Epithelial cell of proximal tubule (primary cell): ENCODE data around the gene WDR49. TPM values are rescaled to one million over a fixed set of nuclear protein-coding genes. Genes with fewer than 3 reads are reported as not detected.

Source experiments
- DNase-seq: peaks from one replicate; pipeline ENCODE4 v3.0.0-alpha.2; 2011; ENCODE audit warnings: low read depth
- H3K4me3 ChIP-seq: 2 replicates; pipeline ENCODE4 v1.5.1; 2011; ENCODE audit warnings: low read depth, mild to moderate bottlenecking, low read length
- total RNA-seq: library from RNA; depleted of rRNA; stranded (reverse); fragments of >200 nt; gene quantifications from 2 replicates; pipeline ENCODE4 v1.2.3, GENCODE V29; 2015
- TF ChIP-seq, protein P1 (sequence below): conservative IDR thresholded peaks from 2 replicates; pipeline ENCODE4 v1.5.1; 2012; ENCODE audit warnings: low read depth, mild to moderate bottlenecking, low read length

WDR49 gene
- total RNA-seq, 1 donor from 2014 or later = not detected

DNA sequence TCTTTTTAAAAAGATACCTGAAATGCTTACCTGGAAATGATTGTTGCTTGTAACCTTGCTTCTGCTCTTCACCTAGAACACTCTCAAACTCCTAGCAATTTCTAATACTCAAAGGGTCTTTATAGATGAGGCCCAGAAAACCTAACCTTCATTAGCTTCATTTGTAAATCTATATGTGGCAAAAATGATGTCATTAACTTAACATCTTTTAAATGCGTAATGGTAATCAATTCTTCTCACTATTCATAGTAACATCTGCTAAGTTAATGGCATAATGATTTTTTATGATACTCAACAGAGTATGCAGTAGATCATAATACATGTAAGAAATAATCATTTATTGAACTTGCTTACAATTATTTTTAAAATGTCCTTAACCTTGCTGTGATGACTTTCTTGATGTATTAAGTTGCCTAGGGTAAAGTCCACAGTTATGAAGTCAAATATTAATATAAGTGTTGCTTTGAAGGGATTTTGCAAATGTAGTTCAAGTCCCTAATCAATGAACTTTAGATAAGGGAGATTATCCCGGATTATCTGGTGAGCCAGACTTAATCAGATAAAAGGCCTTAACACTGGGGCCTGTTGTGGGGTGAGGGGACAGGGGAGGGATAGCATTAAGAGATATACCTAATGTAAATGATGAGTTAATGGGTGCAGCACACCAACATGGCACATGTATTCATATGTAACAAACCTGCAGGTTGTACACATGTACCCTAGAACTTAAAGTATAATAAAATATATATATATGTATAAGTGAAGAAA is 169.8 kb downstream of the WDR49 start:
- TF ChIP-seq, protein P1, sequence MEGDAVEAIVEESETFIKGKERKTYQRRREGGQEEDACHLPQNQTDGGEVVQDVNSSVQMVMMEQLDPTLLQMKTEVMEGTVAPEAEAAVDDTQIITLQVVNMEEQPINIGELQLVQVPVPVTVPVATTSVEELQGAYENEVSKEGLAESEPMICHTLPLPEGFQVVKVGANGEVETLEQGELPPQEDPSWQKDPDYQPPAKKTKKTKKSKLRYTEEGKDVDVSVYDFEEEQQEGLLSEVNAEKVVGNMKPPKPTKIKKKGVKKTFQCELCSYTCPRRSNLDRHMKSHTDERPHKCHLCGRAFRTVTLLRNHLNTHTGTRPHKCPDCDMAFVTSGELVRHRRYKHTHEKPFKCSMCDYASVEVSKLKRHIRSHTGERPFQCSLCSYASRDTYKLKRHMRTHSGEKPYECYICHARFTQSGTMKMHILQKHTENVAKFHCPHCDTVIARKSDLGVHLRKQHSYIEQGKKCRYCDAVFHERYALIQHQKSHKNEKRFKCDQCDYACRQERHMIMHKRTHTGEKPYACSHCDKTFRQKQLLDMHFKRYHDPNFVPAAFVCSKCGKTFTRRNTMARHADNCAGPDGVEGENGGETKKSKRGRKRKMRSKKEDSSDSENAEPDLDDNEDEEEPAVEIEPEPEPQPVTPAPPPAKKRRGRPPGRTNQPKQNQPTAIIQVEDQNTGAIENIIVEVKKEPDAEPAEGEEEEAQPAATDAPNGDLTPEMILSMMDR = no peak

DNA sequence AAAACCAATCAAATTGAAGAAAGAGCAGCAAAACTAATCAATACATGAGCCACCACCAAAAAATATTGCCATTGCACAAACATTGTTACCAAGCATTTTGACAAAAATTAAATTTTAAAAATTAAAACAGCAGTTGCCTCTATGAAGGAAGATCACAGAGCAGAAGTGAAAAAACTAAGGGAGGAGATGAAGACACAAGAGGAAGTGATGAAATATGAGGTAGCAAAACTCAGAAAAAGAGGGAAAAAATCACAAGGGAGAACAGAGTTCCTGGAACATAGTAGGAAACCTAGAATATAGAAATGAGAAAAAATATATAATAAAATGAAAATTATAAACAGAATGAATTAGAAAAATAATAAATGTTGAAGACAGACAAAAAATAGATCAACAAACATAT is 172.6 kb downstream of the WDR49 start:
- no peak for DNase-seq
- TF ChIP-seq, protein P1 = no peak
- H3K4me3 ChIP-seq = no peak overlapping the region

More for the DNA sequence above, 169.8 kb downstream of the WDR49 start:
- H3K4me3 ChIP-seq = no peak overlapping the region
- DNase-seq = no peak

DNA sequence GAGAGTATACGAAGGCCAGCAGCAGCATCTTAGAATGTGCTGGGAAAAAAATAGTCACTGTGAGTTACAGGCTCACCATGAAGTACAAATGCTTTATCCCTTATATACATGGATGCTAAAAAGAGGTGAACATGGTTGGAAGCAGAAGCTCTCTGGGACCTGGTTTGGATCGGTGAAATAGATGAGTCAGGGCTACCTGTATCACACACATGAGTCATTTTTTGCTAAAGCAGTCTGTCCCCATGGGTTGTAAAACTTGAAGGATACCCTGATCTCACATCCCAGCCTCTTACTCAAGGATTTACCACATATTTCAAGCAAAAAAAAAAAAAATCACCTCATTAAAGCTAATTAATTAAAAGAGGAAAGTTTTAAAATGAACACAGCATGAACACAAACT is 173.0 kb downstream of the WDR49 start:
- no peak for DNase-seq
- no peak overlapping the region for H3K4me3 ChIP-seq
- TF ChIP-seq, protein P1 = no peak

DNA sequence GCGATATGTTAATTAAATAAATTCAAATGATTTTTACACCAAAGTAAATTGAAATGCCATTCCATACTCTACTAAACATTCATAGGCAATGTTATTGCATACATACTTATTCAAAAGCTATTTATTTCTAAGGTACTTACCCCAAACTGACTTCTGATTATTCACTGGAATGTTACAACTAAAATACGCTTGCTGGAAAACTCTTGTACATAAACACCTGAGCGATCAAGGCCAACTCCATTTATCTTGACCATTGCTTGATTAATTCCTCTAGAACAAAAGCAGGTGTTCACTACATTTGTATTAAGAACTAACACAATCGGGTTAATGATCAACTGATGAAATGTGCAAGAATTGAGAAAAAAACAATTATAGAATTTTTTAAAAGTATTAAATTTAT is 179.9 kb downstream of the WDR49 start, which contains the start of gene SERPINI2:
Gene SERPINI2, minus strand, starts transcription at position 180 of the 400 bp plus-strand sequence. CDS start 2,208 bp downstream, outside the sequence.
- no peak within 1 kb of the TSS for H3K4me3 ChIP-seq
- TF ChIP-seq, protein P1 = no peak
- DNase-seq = no peak

DNA sequence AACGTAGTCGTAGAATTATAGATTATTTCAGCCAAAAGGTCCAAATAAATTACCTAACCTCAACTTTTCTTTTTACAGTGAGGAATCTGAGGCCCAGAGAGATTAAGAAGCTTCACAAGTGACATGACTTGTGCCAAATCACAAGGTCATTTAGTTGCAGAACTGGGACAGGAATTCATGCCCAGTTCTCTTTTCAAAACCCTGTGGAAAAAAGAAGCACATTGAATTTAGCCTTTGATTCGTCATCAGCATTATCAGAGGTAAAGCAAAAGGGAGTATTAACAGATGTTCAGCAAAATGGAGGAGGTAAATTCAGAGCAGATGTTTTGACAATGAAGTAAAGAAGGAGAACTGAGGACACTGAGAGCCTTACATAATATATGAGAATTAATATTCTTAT is 184.4 kb downstream of the WDR49 start:
- H3K4me3 ChIP-seq = no peak overlapping the region
- TF ChIP-seq, protein P1 = no peak
- no peak for DNase-seq

DNA sequence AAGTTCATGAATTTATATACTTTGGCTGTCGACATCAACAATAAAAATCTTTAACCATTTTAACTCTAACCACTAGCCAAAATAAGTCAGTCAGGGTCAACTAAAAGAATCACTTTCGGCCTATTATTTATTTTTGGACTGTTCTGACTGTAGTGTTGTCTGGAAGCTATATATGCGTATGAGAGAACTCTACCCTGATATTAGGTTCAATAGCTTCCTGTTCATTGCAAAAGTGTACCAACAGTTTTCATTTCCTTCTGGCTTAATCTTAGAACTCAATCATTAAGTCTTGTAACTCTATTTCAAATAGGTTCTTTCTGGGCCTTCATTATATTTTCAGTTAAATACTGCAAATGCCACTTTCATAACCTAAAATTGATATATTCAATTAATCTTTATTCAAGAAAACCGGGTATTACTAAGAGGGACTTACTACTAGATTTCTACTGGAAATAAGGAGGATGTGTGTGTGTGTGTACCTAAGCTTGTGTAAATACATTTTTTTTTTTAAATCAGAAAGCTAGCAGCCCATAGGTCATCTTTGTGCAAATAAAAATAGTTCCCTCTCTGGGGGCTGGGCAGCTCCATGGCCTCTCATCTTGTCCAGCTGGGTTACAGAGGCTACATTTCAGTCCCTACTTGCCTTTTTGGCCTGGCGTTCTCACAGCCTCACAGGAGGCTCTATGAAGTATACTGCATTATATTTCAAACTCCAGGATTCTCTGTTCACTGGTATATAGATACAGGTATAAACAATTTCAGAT is 185.7 kb downstream of the WDR49 start:
- TF ChIP-seq, protein P1 = no peak

More for the DNA sequence above, 185.7 kb downstream of the WDR49 start:
- DNase-seq = no peak
- no peak overlapping the region for H3K4me3 ChIP-seq
